IMR-90 (cell line): ENCODE measurements around the gene UCP3. TPM values are rescaled to one million over a fixed set of nuclear protein-coding genes. Genes with fewer than 3 reads are reported as not detected.

Experiments
- ATAC-seq: fragments of 200-7000 bp; cut with Tn5 transposase; 2 replicates; pipeline ENCODE4 v1.9.1; 2020; ENCODE audit warnings: low read depth, mild to moderate bottlenecking, moderate library complexity
- BruUV-seq: library from RNA; stranded (reverse); fragments of 400-500 nt; replicated peaks from 2 replicates; lab custom pipeline; 2021; lab: Mats Ljungman, UMichigan
- CTCF ChIA-PET: fragments of 300-600 bp; formaldehyde crosslinking; extraction: SDS; loops from one replicate; lab custom pipeline; 2021; ENCODE audit warnings: antibody characterized with exemption; lab: Yijun Ruan, JAX
- POLR2A ChIA-PET: fragments of 300-600 bp; sonication (Branson Sonifier 250); formaldehyde crosslinking; loops from one replicate; lab custom pipeline; 2022; ENCODE audit warnings: antibody characterized with exemption; ENCODE audit not compliant: unreplicated experiment; lab: Charles Lee
- DNase-seq: peaks from one replicate; pipeline ENCODE4 v3.0.0; 2013
- H2AFZ ChIP-seq: replicated peaks from 2 replicates; pipeline ENCODE3; 2013; ENCODE audit warnings: low read length, mild to moderate bottlenecking; ENCODE audit not compliant: poor library complexity
- H2AK5ac ChIP-seq: 2 replicates; pipeline ENCODE4 v1.6.1; 2013; ENCODE audit warnings: low read depth, low read length, inconsistent platforms
- H2AK9ac ChIP-seq: replicated peaks from 2 replicates; pipeline ENCODE3; 2013; ENCODE audit warnings: mild to moderate bottlenecking, low read depth, low read length, moderate library complexity; ENCODE audit not compliant: poor library complexity
- H2BK120ac ChIP-seq: 2 replicates; pipeline ENCODE4 v1.6.1; 2013; ENCODE audit warnings: low read depth, low read length, inconsistent platforms
- H2BK15ac ChIP-seq: 3 replicates; pipeline ENCODE4 v1.6.1; 2013; ENCODE audit warnings: low read depth, low read length, inconsistent platforms
- H2BK20ac ChIP-seq: 2 replicates; pipeline ENCODE4 v1.6.1; 2013; ENCODE audit warnings: low read depth, mild to moderate bottlenecking, inconsistent platforms, low read length, moderate library complexity
- H2BK5ac ChIP-seq: 2 replicates; pipeline ENCODE4 v1.6.1; 2013; ENCODE audit warnings: mild to moderate bottlenecking, low read depth, low read length, inconsistent platforms; ENCODE audit not compliant: poor library complexity, severe bottlenecking
- H3K14ac ChIP-seq: replicated peaks from 2 replicates; pipeline ENCODE4 v1.6.1; 2013; ENCODE audit warnings: low read depth, low read length, inconsistent platforms
- H3K18ac ChIP-seq: 2 replicates; pipeline ENCODE4 v1.6.1; 2013; ENCODE audit warnings: low read depth, low read length, control low read depth
- H3K23ac ChIP-seq: 2 replicates; pipeline ENCODE4 v1.6.1; 2013; ENCODE audit warnings: low read depth, low read length, inconsistent platforms
- H3K27ac ChIP-seq: 2 replicates; pipeline ENCODE4 v1.5.1; 2013; ENCODE audit warnings: mild to moderate bottlenecking, control low read depth, low read length; ENCODE audit not compliant: insufficient read depth
- H3K27me3 ChIP-seq: 2 replicates; pipeline ENCODE4 v1.6.1; 2013; ENCODE audit warnings: low read length; ENCODE audit not compliant: control insufficient read depth, insufficient read depth
- H3K36me3 ChIP-seq: 2 replicates; pipeline ENCODE4 v1.6.1; 2013; ENCODE audit warnings: low read length, mixed read lengths; ENCODE audit not compliant: control insufficient read depth, insufficient read depth
- H3K4ac ChIP-seq: 2 replicates; pipeline ENCODE4 v1.6.1; 2013; ENCODE audit warnings: low read depth, low read length, inconsistent platforms
- H3K4me1 ChIP-seq: 2 replicates; pipeline ENCODE4 v1.6.1; 2013; ENCODE audit warnings: low read length, mixed read lengths; ENCODE audit not compliant: control insufficient read depth, insufficient read depth
- H3K4me2 ChIP-seq: 2 replicates; pipeline ENCODE4 v1.6.1; 2013; ENCODE audit warnings: low read depth, mild to moderate bottlenecking, control low read depth, low read length, moderate library complexity
- H3K4me3 ChIP-seq: 2 replicates; pipeline ENCODE4 v1.5.1; 2013; ENCODE audit warnings: low read depth, mild to moderate bottlenecking, control low read depth, low read length, moderate library complexity; ENCODE audit not compliant: insufficient read depth
- H3K56ac ChIP-seq: 2 replicates; pipeline ENCODE4 v1.6.1; 2013; ENCODE audit warnings: low read length, inconsistent platforms; ENCODE audit not compliant: insufficient read depth; ENCODE audit errors: extremely low read depth
- H3K79me1 ChIP-seq, 2 experiments: 2 replicates each; pipeline ENCODE4 v1.6.1; 2013; ENCODE audit warnings: low read length in 2 of 2, inconsistent platforms in 1 of 2, low read depth in 1 of 2
- H3K9ac ChIP-seq: 2 replicates; pipeline ENCODE4 v1.6.1; 2013; ENCODE audit warnings: low read depth, low read length, control low read depth
- H3K9me1 ChIP-seq: 2 replicates; pipeline ENCODE4 v1.6.1; 2013; ENCODE audit warnings: low read length, inconsistent platforms; ENCODE audit not compliant: insufficient read depth
- H3K9me3 ChIP-seq: 2 replicates; pipeline ENCODE4 v1.6.1; 2013; ENCODE audit warnings: low read length; ENCODE audit not compliant: control insufficient read depth, insufficient read depth
- H4K20me1 ChIP-seq: 2 replicates; pipeline ENCODE4 v1.6.1; 2013; ENCODE audit warnings: low read length, inconsistent platforms; ENCODE audit not compliant: insufficient read depth
- H4K5ac ChIP-seq: 2 replicates; pipeline ENCODE4 v1.6.1; 2013; ENCODE audit warnings: mild to moderate bottlenecking, low read depth, low read length, control low read depth
- H4K8ac ChIP-seq, 2 experiments: 2 replicates each; pipeline ENCODE4 v1.6.1; 2013; ENCODE audit warnings: low read depth in 2 of 2, low read length in 2 of 2, control low read depth in 1 of 2, inconsistent platforms in 1 of 2
- H4K91ac ChIP-seq: 2 replicates; pipeline ENCODE4 v1.6.1; 2013; ENCODE audit warnings: low read depth, low read length, inconsistent platforms; ENCODE audit not compliant: insufficient read depth
- FOS ChIP-seq: fragments of 150-350 bp; IDR thresholded peaks from 2 replicates; pipeline ENCODE4 v1.6.1; 2016; ENCODE audit warnings: low read depth, low read length
- MAZ ChIP-seq: IDR thresholded peaks from 2 replicates; pipeline ENCODE4 v1.6.1; 2012; ENCODE audit warnings: low read depth, mild to moderate bottlenecking, low read length, improper control_type of control experiment, moderate library complexity, borderline replicate concordance
- RAD21 ChIP-seq: IDR thresholded peaks from 2 replicates; pipeline ENCODE4 v1.6.1; 2012; ENCODE audit warnings: low read length, improper control_type of control experiment
- WGBS, 2 experiments: methylation state at CpG; one replicate each; pipeline versions ENCODE4 v1.1.5 to v1.1.7; 2013; ENCODE audit warnings: missing lambda C conversion rate in 2 of 2; ENCODE audit not compliant: insufficient read length in 1 of 2; ENCODE audit errors: extremely low coverage in 2 of 2; 5-methylcytosine and 5-hydroxymethylcytosine counted together
- dilution Hi-C: fragments of 300-500 bp; cut with HindIII; formaldehyde crosslinking; loops from one replicate; pipeline ENCODE4 v1.14.3; 2018; ENCODE audit warnings: low sequenced_read_pairs; ENCODE audit not compliant: unreplicated experiment
- in situ Hi-C: fragments of 300-500 bp; cut with MboI; formaldehyde crosslinking; loops from 3 replicates; pipeline ENCODE4 v1.14.3; 2019; ENCODE audit warnings: low sequenced_read_pairs, inconsistent platforms, mixed read lengths
- intact Hi-C: fragments of 100-400 bp; cut with micrococcal nuclease; formaldehyde crosslinking; loops from 2 replicates; pipeline ENCODE4 v1.10.0; 2022
- polyA plus RNA-seq, 3 experiments: library from polyadenylated mRNA; depleted of rRNA; stranded (reverse); fragments of >200 nt; gene quantifications; 2 replicates each; pipeline ENCODE4 v1.2.3, GENCODE V29; 2012; ENCODE audit warnings: low replicate concordance in 1 of 3
- total RNA-seq: library from RNA; depleted of rRNA; stranded (reverse); fragments of >200 nt; gene quantifications from 2 replicates; pipeline ENCODE4 v1.2.3, GENCODE V29; 2012; rRNA removed

Gene UCP3
- total and polyA plus RNA-seq, 2 of the 4 experiments (the other 2 are of a cell fraction) = under 0.01 to 0.80 TPM

- Histone ChIP-seq H3K23ac (no peak within 1 kb of the TSS), H2BK5ac (no peak within 1 kb of the TSS), H4K20me1 (no peaks in the 10 kb centered on the region), H3K4me3 (no peak within 1 kb of the TSS), H3K56ac (no peak within 1 kb of the TSS), H2AK5ac (no peak within 1 kb of the TSS), H4K91ac (no peak within 1 kb of the TSS), H3K4me1 (peaks cover 3% of the 10 kb centered on the region; the same call in 1 of the 2 replicates), H2AFZ (no peak within 1 kb of the TSS), H3K27me3 (no peaks in the 10 kb centered on the region; the same call in 1 of the 2 replicates), H3K27ac (no peak within 1 kb of the TSS), H3K14ac (no peak within 1 kb of the TSS), H3K18ac (no peak within 1 kb of the TSS), H3K4ac (no peak within 1 kb of the TSS), H3K9ac (no peak within 1 kb of the TSS), H3K9me3 (peaks cover 6% of the 10 kb centered on the region), H3K9me1 (0 out of 2 replicates have a peak, but pooled peaks cover 4% of the 10 kb centered on the region), H3K79me1 (no peaks in the 10 kb centered on the region), H2BK120ac (no peak within 1 kb of the TSS), H4K5ac (no peak within 1 kb of the TSS), H3K36me3 (no peaks in the 10 kb centered on the region), H2BK15ac (no peak within 1 kb of the TSS), H3K4me2 (no peak within 1 kb of the TSS), H2AK9ac (no peak within 1 kb of the TSS), H4K8ac (no peak within 1 kb of the TSS), H2BK20ac (no peak within 1 kb of the TSS)
- in situ Hi-C loops = no loop called here
- WGBS, 2 experiments = 20% methylated on average over 2 of the region's 12 CpGs; no CpG with 5 or more reads in 1 of the 2 experiments
- dilution Hi-C loops = no loop called here
- no peak for TF ChIP-seq RAD21
- TF ChIP-seq FOS = no peak
- no peak for TF ChIP-seq MAZ
- CTCF ChIA-PET = interaction anchor here (0.6 to 1.4 kb wide), 3 partner anchors 13 to 234 kb away, joined by 4 to 7 read pairs (median 6); no protein-coding TSS in a partner anchor
- no TSS peak for BruUV-seq
- ATAC-seq = peak; percentile 91
- intact Hi-C loops = no loop called here
- POLR2A ChIA-PET = no interaction called here
- peak; percentile 60 for DNase-seq
Observed at GRCh38 chr11:73950869-73951710, 57.8 kb downstream of the UCP3 start, which contains the start of gene DNAJB13. DNAJB13 (plus strand) TSS chr11:73951026; CDS start chr11:73951070, 44 bp downstream.

Other genes starting within 250 kb of the UCP3 start
- 81.0 and 120 TPM in 2 replicates for gene RAB6A, start 248.0 kb downstream of the UCP3 start, total RNA-seq
- 57.9 and 65.5 TPM in 2 replicates for gene RAB6A, start 248.0 kb downstream of the UCP3 start, polyA plus RNA-seq (2012; rRNA removed)
- gene MRPL48, start 221.2 kb downstream of the UCP3 start, total RNA-seq = 24.0 and 30.3 TPM in 2 replicates
- 29.4 and 30.6 TPM in 2 replicates for gene MRPL48, start 221.2 kb downstream of the UCP3 start, polyA plus RNA-seq (2012; rRNA removed)
- gene COA4, start 132.2 kb downstream of the UCP3 start, total RNA-seq = 78.0 and 95.5 TPM in 2 replicates
- gene COA4, start 132.2 kb downstream of the UCP3 start, polyA plus RNA-seq (2012; rRNA removed) = 97.4 and 117 TPM in 2 replicates
- gene PAAF1, start 132.1 kb downstream of the UCP3 start, total RNA-seq = 15.0 and 15.1 TPM in 2 replicates
- gene PAAF1, start 132.1 kb downstream of the UCP3 start, polyA plus RNA-seq (2012; rRNA removed) = 12.6 and 16.4 TPM in 2 replicates
- gene DNAJB13, start 58.1 kb downstream of the UCP3 start, total RNA-seq = 0.18 and 0.28 TPM in 2 replicates
- gene DNAJB13, start 58.1 kb downstream of the UCP3 start, polyA plus RNA-seq (2012; rRNA removed) = 0.10 and 0.48 TPM in 2 replicates
- 2.0 and 2.2 TPM in 2 replicates for gene UCP2, start 26.2 kb downstream of the UCP3 start, total RNA-seq
- 11.9 and 12.0 TPM in 2 replicates for gene UCP2, start 26.2 kb downstream of the UCP3 start, polyA plus RNA-seq (2012; rRNA removed)
- gene C2CD3, start 161.9 kb upstream of the UCP3 start, total RNA-seq = 15.0 and 19.2 TPM in 2 replicates
- gene C2CD3, start 161.9 kb upstream of the UCP3 start, polyA plus RNA-seq (2012; rRNA removed) = 11.1 and 11.4 TPM in 2 replicates
- 38.9 and 42.3 TPM in 2 replicates for gene PPME1, start 162.2 kb upstream of the UCP3 start, total RNA-seq
- gene PPME1, start 162.2 kb upstream of the UCP3 start, polyA plus RNA-seq (2012; rRNA removed) = 89.5 and 100 TPM in 2 replicates